DMS153 treated with DMSO at 0.1 percent for 48 hours (cell line): ENCODE data around the gene PRICKLE2.

Experiments used
- DNase-seq: peaks from one replicate; lab custom pipeline; 2025; ENCODE audit not compliant: unreplicated experiment; lab: John Stamatoyannopoulos, UW

PRICKLE2 gene

DNA sequence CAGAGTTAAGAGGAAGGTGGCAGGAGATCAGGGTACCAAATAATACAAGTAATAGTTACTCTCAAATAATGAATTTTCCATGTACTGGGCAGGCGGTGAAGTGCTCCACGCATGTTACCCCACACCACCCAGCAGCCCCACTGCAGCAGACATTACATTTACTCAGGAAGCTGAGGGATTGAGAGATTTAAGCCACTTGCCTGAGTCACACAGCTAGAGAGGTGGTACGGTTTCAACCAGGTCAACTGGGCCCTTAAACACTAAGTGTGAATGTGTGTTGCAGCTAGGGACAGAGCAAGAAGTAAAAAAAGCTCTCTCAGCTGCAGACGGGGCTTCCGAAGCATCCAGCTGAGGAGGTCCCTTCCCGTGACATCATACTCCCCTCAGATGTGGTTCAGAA, 91.3 kb downstream of the PRICKLE2 start:
- DNase-seq: no peak

DNA sequence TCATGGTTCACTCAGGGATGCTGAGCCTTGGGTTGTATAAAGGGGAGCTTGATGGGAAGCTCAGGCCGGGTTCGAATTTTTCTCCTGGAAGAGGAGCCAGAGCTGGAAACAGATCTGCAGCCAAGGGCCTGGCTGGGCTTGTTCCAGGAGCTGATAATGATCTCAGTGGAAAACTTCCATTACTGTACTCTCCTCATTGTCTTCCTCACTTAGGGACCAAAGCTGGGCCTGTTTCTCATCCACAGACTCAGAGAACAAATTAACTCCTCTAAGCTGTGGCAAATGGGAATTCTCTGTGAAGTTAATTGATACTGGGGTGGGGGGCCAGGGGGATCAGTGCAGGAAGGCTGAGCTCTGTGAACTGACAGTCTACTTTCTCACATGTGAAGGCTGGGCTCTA, 92.0 kb downstream of the PRICKLE2 start:
- DNase-seq: no peak

DNA sequence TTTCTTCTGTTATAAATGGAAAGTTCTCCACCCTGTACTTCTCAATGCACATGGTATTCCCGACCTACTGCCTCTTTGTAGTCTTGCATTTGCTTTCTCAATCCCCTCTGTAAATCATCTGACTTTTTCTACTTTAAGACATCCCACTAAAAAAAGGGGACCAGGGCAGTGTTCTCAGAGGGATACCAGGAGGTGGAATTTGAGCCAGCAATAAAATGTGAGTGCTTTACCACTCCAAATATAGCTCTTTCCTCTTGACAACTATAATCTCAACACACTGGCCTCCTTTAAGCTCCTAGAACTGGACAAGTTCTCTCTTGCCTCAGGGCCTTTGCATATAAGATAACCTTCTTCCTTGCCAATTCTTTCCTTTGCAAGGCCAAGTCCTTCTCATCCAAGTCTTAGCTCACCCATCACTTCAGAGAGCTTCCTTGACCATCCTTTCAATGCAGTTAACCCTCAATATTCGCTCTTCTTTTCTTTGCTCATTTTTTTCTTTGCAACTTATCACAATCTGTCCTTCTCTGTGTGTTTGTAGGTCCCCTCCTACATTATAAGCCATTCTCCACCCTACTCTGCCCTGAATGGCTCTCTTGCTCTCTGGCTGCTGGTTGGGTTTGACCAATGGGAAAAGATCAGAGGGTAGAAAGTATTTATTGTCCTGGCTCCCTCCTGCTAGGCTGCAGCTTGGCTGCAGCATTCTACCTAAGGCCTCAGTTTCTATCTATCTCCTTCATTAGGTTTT, 93.4 kb downstream of the PRICKLE2 start:
- DNase-seq: no peak

DNA sequence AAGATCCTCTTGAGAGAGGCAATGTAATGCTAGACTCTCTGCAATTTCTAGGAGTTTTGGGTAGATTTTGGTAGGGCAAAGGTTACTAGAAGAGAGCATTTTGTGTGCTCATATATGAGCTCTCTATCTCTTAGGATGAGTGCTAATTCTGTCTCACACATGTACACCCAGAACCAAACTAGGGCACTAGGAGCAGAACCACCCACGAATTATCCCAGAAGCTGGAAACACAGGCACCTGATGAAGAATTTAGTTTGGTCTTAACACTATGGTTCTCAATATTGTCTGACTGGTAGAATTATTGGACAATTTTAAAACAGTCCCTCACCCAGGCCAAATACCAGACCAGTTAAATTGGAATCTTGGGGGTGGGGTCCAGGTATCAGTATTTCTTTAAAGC, 94.8 kb downstream of the PRICKLE2 start:
- no peak for DNase-seq

DNA sequence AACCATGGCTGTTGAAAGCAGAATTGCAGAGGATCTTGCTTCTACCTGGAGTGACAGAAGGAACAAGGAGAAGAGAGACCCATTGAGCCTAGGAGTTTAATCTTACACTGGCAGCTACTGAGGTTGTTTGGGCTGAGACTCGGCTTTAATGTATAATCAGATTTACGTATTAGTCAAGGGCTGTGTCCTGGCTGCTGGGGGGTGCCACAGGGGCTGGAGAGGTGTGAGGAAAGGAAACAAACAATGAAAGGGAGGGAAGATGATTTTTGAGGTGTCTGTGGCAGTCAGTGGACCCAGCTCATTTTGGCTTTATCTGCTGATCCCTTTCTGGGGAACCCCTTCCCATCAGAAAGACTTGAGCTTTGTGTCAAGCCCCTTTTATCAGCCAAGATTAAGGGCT, 95.7 kb downstream of the PRICKLE2 start:
- DNase-seq: no peak

DNA sequence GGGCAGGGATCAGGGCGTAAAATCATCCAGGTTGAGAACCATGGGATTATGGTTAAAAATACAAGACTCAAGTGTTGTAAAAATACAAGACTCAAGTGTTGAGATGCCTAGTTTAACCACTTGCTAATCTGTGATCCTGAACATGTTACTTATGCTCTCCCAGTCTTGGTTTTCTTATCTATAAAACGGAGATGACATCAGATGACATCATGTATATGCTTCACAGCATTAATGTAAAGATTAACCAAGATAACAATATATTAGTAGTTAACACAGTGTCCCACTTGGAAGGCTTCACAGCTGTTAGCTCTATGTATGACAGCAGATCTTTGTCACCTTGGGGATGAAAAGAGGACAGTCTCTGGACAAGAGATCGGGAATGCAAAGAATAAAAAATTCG, 96.2 kb downstream of the PRICKLE2 start:
- no peak for DNase-seq

DNA sequence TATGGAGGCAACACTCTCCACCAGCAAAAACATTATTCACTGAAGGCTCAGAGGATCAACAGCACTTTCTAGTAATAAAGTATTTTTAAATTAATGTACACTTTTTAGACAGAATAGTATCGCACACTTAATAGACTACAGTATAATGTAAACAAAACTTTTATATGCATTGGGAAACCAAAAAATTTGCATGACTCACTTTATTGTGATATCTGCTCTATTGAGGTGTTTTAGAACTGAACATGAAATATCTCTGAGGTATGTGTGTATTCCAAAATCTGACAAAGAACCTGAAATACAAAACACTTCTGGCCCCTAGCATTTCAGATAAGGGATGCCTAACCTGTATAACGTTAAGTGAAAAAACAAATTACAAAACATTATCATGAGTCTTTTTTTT, 99.7 kb downstream of the PRICKLE2 start:
- no peak for DNase-seq

DNA sequence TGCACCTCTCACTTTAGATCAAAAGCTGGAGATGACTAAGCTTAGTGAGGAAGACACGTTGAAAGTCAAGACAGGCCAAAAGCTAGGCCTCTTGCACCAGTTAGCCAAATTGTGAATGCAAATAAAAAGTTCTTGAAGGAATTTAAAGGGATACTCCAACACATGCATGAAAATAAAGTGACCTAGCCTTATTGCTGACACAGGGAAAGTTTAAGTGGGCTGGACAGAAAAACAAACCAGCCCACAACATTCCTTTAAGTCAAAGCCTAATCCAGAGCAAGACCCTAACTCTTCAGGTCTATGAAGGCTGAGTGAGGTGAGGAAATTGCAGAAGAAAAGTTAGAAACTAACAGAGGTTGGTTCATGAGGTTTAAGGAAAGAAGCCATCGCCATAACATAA, 101.3 kb downstream of the PRICKLE2 start:
- no peak for DNase-seq

DNA sequence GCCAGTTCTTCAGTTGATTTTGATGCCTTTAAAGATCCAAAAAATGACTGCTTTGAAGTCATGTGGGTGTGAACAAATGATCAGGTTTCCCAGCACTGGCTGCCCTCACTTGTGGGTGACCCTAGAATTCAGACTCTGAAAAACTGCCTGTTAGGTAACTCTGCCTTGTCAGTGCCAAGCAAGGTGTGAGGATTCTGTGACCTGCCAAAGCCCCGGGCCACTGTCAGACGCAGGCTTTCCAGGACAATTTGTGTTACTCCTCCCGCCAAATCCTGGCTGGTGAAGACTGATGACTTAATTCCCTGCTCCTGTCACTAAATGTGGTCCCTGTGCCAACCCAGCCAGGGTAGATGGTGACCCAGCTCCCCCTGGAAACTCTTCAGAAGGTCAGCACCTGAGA, 102.8 kb downstream of the PRICKLE2 start:
- no peak for DNase-seq

DNA sequence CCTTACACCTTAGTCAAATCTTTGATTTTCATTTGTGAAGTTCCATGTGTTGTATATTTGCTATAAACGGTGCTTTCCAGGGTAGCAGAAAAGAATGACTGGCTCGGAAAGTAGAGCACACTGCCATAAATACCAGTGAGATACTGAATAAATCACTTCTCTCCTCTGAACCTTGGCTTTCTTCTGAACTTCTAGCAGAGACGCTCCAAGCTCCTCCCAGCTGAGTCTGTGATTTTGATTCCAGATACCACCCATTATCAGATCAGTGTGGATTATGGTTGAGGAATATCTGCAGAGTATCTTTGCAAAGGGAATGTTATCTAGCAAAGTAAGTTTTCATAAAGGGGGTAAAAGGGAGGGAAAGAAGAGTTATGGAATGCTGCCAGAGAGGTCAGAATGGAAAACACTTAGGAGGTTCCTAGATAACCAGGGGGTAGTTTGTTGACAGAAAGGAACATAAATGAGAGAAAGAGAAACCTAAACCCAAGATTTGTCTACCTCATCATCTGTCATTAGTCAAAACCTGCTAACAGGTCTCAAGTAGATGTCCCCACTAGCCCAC, 103.4 kb downstream of the PRICKLE2 start:
- no peak for DNase-seq

DNA sequence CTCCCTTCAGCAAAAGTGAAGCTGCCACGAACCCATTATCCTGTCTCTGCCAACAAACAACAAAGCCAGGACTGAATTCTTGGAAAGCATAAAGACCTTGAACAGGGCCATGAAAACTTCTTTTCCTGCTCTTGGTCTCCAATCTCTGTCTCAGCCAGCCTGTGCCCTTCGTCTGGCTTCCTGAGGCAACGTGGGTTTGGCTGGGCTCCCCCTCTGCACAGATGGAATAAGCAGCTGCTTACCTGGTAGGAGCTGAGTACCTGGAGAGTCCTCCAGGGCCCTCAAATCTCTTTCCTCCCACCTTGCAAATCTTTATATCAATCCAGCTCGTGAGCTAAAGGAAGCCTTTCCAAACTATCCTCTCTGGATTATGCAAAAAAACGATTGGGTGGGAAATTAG, 104.4 kb downstream of the PRICKLE2 start:
- no peak for DNase-seq

DNA sequence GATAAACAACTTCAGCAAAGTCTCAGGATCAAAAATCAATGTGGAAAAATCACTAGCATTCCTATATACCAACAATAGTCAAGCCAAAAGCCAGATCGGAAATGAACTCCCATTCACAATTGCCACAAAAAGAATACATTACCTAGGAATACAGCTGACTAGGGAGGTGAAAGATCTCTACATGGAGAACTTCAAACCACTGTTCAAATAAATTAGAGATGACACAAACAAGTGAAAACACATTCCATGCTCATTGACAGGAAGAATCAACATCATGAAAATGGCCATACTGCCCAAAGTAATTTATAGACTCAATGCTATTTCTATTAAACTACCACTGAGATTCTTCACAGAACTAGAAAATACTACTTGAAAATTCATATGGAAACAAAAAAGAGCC, 107.8 kb downstream of the PRICKLE2 start:
- DNase-seq: no peak

DNA sequence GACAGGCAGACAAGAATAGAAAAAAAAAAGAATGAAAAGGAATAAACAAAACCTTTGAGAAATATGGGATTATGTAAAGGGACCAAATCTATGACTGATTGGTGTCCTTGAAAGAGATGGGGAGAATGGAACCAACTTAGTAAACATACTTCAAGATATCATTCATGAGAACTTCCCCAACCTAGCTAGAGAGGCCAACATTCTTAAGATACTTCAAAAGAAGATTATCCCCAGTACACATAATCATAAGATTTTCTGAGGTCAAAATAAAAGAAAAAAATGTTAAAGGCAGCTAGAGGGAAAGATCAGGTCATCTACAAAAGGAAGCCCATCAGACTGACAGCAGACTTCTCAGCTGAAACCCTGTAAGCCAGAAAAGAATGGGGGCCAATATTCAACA, 110.6 kb downstream of the PRICKLE2 start:
- DNase-seq: no peak

DNA sequence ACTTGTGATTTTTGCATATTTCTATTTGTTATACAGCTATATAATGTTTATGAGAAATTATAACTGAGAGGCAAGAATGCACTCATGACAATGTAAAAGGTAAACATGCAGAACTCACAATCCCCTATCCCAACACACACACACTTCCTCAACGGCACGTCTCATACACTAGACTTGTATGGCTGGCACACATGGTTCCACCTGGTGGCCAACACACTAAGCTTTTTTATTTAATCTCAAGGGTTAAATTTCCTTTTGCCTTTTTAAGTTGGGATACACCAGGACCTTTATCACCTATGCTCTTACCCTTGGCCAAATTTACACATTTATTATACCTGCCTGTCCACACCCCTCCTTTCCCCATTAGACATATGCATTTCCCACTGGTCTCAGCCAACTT, 113.4 kb downstream of the PRICKLE2 start:
- DNase-seq: no peak

DNA sequence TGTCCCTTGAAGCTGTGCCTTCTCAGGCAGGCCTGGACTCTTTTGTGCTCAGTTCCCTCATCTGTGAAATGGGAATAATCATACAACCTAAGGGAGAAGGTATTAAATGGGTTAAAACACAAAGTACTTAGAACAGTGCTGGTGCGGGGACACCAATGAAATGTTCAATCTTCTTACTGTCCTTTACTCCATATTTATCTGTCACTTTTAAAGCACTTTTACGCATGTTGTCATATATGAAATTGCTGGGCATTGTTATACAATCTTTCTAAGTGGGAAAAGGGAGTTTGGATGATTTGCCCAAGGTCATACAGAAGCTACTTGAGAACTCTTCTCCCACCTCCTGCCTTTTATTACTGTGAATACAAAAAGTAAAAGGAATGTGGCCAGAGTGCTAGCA, 114.2 kb downstream of the PRICKLE2 start:
- DNase-seq: no peak

DNA sequence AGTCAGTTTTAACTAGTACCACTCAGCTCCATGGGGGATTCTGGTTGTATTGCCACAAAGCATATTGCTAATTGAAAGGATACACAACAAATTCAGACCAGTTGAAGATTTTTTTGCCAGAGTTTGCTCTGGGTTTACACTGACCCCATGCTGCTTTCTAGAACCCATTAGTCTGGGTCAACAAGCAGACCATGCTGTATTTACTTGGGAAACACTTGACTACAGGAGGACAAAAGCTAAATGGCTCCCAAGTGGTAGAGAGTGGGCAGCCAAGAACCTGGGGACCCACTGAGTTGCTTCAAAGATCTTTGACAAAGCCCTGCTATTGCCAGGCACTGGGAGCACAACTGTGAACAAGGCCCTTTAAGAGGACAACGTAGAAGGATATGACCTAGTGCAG, 115.2 kb downstream of the PRICKLE2 start:
- no peak for DNase-seq

DNA sequence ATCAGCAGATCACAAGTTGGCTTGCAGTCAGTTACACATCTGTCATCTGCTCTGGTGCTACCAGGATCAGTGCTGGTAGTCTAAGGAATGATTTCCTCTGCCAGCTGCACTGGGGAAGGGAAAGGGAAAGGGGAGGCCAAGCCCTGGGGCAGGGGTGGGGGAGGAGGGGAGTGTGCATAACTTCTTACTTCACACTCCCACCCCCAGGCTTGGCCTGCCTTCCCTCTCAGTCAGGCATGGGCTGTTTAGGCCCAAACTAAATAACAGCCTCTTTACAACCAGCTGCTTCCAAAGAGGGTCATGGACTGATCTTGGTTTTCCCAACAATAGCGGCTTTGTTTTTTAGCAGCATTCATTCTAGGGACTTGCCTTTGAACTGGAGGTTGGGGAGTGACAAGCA, 115.8 kb downstream of the PRICKLE2 start:
- DNase-seq: no peak

DNA sequence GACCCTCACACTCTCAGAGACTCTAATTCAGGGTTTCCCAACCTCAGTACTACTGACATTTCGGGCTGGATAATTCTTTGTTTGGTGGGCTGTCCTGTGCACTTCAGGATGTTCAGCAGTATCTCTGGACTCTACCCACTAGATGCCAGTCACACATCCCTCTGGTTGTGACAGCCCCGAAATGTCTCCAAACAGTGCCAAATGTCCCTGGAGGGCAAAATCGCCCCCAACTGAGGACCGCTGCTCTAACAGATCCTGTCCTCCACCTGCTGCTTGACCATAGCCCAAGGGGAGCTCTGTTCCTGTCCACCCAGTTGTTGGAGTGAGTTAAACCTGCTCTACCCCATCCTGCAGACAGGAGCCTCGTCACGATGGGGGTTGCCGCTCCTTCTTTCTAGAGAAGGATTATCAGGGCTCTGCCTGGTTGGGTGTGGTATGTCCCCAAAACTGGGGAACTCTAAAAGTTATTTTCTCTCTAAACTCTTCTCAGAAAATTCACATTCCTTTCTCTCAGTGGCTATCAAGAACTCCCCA, 116.4 kb downstream of the PRICKLE2 start:
- DNase-seq: no peak

DNA sequence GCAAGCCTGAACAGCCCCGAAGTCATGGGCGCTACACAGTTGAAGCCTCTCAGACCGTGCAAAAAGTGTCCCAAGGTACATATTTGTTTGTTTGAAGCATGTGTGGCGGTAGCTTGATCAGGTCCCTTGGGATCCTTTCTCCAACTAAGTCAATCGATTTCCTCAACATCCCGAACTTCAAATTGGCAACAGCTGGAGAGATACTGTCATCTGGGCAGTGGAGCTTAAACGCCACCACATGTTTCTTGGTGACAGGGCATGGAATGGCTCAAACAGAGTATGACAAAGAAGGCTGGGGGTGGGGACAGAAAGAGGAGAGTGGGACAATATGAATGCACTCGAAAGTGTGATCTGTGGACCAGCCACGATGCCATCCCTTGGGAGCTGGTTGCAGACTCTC, 117.0 kb downstream of the PRICKLE2 start:
- no peak for DNase-seq

DNA sequence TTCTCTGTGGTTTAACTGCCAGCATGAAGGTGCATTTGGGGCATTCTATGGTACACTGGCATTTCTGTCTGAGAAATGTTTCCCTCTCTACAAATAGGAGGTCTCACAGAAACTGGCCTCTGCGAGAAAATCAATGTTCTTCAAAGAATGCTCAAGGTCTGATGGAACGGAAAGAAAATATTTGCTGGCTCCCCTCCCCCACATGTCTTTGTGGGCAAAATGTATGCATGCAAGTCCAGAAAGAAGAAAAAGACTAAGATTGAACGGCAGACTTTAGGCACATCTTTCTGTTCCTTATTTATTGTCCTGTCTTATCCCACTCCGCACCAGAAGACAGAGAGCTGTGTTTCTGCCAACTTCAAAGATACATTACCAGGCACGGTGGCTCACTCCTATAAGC, 118.1 kb downstream of the PRICKLE2 start:
- DNase-seq: no peak

DNA sequence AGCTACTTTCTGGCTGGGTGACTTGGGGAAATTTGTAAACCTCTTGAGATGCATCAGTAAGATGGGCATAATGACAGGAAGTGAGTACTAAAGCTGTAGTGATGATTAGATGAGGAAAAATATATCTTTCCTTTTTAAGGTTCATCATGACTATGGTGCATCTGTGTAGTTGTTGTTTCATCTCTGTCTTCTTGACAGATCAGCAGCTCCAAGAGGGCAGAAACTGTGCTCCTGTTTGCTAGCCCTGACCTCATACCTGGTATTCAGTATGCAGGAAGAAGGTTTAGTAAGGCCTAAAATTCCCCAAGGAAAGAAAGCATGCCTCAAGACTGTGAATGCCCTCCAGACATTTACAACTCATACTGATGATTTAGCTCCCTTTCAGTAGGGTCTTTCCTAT, 119.5 kb downstream of the PRICKLE2 start:
- no peak for DNase-seq

DNA sequence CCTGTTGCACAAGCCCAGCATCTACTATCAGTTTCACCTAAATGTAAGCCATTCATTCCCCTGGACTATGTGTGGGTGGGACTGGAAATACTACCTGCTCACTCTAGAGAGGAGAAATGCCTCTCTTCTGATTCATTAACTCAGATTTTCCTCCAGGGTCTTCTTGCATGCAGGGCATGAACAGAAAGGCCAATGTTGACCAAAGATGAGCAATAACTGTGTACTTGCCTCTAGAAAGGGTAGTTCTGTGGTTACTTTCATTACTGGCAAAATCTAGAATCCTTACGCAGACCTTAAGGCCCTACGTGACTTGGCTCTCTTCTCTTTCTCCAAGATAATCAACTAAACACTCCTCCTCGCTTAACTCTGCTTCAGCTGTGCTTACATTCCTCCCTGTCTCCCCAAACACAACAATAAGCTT, 120.6 kb downstream of the PRICKLE2 start:
- DNase-seq: no peak

DNA sequence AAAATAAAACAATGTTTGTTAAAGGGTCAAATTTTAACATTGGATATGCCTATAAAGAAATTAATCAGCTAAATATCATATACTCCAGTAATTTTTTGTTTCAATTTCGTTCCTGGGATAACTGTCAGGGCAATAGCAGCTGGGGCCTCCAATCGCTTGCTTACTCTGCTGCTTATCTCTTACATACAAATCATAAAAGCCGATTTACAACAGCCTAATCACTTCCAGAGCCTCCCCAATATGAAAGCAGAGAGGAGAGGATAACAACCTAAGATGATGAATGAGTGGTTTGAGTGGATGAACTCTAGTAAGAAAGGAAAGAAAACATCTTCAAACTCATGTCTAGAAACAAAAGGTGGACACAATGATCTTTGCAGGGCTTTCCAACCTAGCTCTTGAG, 121.3 kb downstream of the PRICKLE2 start:
- no peak for DNase-seq
